HG03175 (cell line): ENCODE measurements around the gene TLK1.

Source experiments
- ATAC-seq: cut with Tn5 transposase; IDR thresholded peaks from one replicate; pipeline ENCODE4 v1.9.1; 2021; ENCODE audit warnings: mild to moderate bottlenecking, moderate library complexity; ENCODE audit not compliant: unreplicated experiment

Gene TLK1

DNA sequence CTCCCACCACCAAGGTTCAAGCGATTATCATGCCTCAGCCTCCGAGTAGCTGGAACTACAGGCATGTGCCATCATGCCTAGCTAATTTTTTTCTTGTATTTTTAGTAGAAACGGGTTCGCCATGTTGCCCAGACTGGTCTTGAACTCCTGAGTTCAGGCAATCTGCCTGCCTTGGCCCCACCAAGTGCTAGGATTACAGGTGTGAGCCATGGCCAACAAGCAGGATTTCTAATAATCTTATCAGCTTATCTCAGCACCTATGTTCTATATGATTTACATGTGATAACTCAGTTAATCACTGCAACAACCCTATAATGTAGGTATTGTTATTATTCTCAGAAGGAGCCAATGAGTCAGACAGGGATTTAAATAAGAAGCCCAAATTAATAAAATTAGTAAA, 151.3 kb downstream of the TLK1 start:
- no peak for ATAC-seq

DNA sequence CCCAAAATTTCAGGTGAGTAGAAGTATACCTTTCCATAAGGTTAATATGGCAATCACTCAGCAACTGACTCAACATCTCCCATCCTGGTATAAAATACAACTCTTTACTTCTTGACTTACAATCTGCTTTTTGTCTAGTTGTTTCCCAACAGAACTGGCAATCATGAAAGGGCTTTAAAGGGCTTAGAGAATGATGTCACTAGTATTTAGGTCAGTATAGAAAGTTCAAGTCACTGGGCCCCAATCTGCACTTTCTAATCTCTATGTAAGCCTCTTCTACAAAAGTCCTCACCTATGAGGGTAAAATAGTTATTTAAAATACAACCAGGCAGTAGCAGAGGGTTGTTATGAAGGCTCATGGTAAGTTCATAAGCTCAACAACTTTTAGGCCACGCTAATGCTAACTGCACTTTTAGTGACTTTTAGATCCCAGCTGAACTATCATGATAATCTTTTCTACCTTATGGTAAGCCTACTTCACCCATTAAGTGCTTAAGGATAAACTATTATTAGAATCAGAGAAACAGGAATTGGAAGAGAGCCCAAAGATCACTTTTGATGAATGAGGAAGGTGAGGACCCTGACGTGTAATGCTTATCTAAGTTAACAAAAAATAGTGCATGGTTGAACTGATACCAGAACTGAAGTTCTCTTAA, 152.0 kb downstream of the TLK1 start:
- no peak for ATAC-seq

DNA sequence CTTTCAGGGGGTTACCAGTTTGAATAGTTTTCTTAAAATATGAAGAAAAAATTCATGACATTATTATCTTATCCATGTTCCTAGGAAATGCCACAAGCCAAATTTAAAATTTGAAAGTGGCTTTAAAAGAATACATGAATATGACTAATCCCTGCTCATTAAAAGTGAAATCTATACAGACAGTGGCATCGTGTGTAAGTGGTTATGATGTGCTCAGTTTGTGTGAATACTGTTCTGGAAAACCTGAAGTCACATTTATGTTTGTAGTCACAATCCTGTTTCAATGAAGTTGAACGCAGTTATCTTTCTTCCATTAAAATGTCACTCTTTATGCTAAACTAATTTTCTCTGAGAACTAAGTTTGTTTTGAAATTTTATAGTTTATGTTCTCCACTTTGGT, 155.9 kb downstream of the TLK1 start:
- no peak for ATAC-seq

DNA sequence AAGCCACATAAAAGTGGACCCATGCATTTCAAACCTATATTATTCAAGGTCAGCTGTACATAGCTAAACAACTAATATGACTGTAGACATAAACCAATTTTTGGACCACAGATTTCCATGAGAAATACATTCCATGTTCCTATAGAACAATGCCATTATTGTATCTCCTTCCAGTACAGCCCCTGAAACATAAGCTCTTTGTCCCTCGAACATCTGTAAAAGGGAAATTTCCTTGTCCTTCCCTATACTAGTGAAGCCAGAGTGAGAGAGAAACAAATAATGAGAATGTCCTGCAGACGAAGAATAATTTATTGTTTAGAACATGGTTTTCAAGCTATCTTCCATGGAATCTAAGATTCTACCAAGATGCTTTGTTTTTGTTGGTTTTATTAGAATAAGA, 156.3 kb downstream of the TLK1 start:
- no peak for ATAC-seq

DNA sequence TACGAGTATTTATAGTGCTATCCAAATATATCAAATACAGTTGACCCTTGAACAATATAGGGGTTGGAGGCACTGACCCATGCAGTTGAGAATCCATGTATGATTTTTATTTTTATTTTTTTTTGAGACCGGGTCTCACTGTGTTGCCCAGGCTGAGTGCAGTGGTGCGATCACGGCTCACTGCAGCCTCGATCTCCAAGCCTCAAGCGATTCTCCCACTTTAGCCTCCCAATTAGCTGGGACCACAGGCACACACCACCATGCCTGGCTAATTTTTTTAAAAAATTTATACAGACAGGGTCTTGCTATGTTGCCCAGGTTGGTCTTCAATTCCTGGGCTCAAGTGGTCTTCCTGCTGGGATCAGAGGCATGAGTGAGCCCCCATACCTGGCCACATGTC, 161.0 kb downstream of the TLK1 start:
- ATAC-seq: no peak

DNA sequence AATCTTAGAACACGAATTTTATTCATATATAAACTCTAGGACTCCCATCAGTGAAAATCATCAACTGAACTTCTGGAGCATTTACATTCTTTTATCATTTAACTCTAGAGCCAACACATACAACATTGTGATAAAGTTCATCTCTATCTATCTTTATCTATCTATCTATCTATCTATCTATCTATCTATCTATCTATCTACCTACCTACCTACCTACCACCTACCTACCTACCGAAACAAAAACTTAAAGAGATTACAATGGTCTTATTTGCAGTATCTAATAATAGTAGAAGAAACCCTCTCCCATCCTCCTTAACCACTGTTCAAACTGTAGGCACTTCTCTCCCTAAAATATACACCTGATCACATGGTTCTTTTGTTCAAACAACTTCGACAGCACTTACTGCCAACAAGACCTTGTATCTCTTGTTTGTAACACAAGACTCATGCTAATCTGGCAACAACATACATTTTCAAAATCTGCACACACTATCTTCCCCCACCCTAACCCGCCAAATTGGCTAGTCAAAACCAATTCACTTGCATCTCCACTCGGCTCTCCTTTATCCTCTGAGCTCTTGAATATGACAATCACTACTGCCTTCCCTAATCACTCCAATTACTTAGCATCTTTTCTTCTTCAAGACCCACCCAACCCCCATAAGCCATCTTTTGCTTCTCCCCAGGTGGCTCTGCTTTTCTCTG, 162.6 kb downstream of the TLK1 start:
- ATAC-seq: no peak

DNA sequence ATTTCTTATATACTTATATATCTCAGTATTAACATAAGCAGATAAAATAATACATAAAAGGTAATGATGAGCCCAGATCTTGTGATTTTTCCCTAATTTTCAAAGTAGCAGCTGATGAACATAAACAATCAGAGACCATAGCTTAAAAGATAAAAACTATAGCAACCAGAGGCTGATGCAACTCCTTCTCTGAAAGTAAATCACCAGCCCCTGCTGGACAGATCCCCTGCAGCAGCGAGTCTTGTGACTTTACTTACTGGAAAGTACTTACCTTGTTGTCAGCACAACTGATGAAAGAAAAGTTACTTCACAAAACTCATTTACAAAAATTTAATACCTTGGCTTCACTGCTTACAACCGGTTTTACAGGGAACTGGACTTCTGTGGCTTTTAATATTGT, 164.4 kb downstream of the TLK1 start:
- ATAC-seq: no peak

DNA sequence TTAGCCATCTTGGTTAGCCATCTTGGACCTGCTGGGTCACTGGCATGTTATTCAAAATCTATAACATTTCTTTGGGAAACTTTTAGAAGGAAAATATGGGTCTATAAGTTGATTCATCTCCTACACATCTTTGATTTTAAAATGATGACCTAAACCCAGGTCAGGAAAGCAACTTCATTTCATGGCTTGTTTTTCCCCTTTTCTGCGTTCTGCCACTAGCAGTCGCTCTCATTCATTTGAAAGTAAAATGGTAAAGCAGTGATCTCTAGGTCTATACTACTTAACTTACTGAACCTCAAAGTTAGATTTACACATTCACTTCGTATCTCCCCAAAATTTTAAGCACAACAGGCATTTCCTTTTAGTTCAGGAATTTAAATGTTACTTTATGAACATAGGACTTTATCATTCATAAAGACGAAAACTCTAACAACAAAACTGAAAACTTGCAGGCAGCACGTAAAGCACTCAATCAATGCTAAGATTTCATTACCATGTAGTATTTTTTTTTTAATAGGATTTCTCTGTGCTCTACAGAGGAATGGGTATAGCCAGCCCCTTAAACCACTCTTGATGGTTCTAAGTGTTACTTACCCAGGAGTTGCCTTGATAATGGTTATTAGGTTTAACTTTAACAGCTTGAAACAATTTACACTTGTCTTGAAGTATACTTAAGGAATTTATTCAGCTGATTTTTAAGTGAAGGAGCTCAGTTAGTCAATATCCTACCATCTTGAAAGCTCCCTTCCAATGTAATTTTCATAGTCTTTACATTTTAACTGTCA, 169.1 kb downstream of the TLK1 start:
- ATAC-seq: no peak

DNA sequence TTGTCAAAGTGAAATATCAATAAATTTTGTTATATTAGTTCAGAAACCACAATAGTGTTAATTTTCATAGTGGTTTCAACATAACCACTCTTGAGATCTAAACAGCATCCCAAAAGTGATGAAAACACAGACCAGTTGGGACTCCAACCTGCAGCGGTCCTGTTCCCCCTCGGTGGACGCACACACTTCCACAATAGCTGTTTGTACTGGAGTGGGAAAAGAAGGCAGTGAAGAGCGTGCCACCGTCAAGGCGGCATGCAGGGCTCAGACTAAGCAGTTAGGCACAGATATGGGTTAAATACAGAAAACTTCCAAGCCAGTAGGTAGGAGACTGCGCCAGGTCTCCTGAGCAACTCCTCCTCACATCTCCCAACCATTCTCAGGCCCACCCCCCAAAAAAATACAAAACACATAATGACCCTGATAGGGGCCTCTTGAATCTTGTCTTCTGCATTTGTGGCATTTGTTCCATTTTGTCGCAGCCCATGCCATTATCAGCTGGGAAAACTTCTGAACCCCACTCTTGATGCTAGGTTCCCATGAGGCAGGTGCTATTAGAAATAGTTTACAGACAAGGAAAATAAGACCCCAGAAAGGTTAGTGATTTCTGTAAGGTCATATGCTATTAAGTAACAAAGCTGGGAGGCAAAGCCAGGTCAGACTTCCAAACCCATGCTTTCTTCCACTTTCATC, 174.0 kb downstream of the TLK1 start:
- no peak for ATAC-seq

DNA sequence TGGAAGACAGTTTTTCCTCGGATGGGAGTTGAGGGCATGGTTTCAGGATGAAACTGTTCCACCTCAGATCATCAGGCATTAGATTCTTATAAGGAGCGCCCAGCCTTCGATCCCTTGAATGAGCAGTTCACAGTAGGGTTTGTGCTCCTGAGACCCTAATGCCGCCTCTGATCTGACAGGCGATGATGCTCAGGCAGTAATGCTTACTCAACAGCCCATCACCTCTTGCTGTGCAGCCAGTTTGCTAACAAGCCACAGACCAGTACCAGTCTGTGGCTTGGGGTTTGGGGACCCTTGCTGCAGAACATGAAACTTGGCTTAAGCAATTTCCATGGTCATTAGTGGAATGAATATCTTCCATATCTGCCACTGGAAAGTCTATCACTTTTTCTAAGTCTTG, 175.3 kb downstream of the TLK1 start:
- ATAC-seq: no peak

DNA sequence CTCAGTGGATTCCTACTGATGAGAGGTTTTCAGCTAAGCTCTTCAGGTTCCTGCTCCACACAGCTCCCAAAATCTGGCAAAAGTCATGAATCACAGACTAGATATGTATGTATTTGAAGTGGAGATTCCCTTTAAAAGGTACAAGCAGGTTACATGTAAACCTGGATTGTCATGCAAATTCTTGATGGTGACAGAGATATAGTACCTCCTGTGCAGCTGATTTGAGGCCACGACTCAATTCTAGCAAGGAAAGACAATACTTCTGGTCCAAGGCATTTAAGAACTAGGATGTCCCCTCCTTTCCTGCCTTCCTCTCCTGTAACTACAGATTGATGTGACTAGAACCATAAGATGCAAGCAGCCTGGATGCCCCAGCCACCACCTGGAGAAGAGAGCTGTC, 176.6 kb downstream of the TLK1 start:
- no peak for ATAC-seq

DNA sequence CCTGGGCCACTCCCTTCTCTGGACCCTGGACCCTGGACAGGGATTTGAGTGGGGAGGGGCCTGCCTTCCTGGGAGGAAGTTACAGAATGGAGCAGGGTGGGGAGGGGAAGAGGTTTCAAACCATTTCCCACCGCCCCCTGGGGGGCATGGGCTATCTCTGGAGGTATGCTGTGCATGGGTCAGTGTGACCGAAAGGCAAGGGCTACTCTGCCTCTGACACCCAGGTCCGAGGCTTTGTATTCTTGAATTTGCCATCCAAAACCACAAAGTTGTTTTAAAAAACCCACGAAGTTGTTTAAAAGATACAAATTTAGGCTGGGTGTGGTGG, 184.8 kb downstream of the TLK1 start:
- ATAC-seq: no peak

DNA sequence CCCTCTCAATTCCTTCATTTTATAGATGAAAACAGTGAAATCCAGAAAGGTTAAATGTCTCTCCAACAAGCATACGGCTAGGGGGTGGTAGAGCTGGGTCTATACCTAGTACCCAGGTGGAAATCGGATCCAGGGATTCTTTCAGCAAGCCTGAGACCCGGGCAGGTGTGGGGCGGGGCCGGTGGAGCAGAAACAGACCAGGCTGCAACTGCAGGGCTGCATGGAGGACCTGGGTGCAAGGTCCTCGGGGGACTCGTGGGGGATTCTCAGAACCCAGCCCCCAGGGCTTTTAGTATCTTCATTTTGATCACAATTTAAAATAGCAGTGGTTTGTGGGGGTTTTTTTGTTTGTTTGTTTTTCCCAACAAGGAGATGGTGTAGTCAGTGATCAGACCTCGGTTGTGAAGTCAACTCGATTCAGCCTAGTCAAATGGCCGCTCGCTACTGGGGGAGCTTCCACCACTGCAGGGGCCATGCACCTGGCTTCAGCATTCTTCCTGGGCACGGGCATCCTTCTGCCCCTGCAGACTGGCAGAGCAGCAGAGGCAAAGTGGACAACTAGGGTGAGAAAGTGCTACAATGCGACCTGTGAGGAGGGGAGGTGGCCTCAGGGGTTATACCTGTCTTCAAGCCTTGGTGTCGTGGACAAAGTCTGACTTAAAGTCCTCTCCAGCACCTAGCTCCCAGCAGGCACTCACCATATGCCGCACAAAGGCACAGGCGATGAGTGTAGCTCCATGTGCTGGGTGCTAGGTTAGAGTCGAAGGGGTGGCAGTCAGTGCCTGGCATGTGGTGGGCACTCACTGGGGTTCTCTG, 185.4 kb downstream of the TLK1 start:
- no peak for ATAC-seq

DNA sequence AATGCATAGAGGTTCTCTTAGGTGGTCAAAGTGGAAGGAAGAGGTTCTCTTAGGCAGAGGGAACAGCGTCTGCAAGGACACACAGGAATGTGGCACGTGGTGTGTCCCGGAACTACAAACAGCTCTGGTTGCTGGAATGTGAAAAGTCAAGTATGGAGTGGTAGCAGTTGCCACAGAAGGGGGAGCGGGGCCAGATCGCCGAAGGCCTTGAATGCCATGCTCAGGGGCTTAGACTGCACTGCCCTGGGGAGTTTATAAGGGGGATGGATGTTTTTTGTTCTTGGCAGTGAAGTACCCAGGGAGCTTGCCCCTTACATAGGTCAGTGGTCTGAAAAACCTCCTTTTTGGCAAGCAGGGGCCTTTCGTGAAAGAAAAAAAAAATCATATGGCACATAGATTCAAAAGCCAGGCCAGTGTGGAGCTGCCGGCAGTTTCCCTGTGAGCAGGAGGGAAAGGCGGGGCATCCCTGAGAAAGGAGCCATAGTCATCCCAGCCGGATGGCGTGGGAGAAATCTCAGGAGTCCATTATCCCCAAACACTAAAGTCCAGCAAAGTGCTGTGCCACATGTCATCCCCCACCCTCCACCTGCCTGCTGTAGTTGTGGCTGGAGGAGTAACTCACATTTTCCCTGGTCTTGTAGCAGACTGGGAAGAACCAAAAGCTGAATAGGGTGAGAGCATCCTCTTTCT, 186.2 kb downstream of the TLK1 start:
- no peak for ATAC-seq

DNA sequence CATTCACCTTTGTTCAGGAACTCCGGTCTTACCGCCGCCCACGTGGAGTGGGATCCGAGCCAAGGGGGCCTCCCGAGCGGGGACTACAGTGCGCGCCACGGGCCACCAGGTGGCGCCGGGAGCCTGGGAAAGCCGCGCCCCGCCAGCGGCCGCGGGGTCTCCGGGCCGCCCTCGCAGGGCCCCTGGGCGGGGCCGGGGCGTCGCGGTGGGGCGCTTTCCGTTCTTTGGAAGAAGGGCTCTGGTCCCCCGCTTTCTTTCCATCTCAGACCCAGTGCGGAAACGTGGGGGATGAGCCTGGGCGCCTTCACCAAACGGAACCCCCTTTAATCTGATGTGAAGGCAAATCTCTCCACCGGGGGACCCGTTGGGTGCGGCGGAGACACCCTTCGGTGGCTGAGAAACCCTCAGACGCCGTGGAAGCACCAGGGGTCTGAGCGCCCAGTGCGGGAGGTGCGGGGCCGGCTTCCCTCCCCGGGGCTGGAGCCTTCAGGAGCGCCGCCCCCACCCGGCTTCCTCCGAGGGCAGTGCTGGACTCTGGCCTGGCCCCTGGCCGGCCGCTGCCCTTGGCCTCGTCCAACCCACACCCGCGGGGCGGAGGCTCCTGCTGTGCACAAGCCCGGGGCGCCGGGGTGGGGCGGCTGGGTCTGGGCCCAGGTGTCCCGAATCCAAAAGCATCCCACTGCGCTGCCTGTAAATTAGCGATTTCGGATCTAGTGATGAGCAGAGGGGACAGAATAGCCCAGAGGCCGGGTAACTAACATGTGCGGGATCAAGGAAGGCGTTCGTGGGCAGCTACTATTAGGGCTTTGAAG, 187.0 kb downstream of the TLK1 start:
- ATAC-seq: peak; percentile 96

DNA sequence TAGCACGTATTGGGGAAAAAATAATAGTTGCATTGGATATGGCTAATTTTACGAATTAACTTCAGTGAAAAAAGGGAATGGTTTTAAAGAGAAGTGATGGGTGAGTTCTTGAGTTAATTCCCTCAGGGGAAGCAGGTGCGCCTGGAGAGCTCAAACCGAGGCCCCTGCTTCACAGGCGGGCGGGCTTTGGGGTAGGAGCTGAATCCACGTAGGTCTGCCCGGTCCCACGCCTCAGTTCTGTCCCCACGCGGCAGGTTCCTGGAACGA, 187.5 kb downstream of the TLK1 start:
- ATAC-seq: no peak

DNA sequence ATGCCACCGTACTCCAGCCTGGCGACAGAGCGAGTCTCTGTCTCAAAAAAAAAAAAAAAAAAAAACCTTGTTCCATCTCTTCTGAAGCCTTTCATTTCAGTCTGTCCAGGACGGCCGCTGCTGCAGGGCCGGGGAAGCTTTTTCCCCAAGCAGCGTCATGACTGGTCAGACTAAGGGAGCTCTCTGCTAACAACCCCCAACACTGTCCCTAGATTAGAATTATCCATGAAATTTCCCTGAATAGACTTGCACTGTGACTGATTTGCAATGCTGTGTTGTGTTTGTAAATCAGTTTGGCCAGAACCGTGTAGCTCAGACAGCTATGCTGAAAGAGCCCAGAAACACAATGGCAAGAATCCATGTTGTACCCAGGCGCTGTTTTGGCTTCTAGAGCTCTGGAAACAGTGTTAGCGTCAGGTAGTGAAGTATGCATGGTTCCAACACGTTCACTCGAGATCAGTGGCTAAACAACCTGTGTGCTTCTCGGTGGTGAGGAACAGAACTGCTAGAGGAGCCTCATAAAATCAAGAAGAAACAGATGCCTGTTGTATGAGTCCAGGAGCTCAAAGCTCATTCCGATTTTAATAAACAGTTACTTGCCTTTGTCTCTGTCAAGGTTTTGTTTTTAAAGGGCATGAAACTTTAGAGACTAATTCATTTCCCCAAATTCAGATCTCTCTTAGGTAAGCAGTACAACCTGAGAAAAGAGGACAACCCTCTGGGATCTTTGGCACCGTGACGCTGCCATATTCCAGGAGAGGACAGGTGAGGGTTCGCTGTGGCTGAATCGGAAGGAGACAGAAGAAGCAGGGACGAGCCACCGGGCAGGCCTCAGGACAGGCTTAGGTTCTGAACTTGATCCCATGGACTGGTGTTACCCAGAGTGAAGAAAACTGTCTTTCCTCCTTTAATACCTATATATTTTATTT, 188.1 kb downstream of the TLK1 start:
- ATAC-seq: no peak

DNA sequence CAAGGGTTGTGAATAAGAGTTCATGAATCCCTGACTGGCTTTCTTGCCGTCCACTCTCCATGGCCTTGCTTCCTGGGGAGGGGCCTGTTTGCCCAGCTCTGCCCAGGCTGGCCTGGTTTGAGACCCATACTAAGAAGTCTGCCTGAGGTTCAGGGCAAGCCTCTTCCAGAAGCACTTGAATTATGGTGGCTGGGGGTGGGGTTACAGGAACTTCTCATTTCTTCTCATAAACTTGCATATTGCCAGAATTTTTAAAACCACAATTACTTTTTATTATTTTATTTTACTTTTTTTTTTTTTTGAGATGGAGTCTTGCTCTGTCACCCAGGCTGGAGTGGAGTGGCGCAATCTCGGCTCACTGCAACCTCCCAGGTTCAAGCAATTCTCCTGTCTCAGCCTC, 189.6 kb downstream of the TLK1 start:
- no peak for ATAC-seq
